Mammary epithelial cell (primary cell): ENCODE data around the gene NKAIN1.

Experiments
- EZH2 ChIP-seq: IDR thresholded peaks from 2 replicates; pipeline ENCODE4 v1.6.1; 2012; ENCODE audit warnings: low read length, inconsistent platforms, borderline replicate concordance
- TF ChIP-seq, protein P1 (sequence below), 2 donors: IDR thresholded peaks in 1 of 2; conservative IDR thresholded peaks in 1 of 2; 2 replicates each; pipeline ENCODE4 v1.5.1; 2011 to 2012; ENCODE audit warnings: inconsistent platforms in 2 of 2, low read length in 2 of 2, mild to moderate bottlenecking in 2 of 2, control low read depth in 1 of 2, low read depth in 1 of 2; ENCODE audit not compliant: insufficient read depth in 1 of 2; ENCODE audit errors: extremely low read depth in 1 of 2

DNA sequence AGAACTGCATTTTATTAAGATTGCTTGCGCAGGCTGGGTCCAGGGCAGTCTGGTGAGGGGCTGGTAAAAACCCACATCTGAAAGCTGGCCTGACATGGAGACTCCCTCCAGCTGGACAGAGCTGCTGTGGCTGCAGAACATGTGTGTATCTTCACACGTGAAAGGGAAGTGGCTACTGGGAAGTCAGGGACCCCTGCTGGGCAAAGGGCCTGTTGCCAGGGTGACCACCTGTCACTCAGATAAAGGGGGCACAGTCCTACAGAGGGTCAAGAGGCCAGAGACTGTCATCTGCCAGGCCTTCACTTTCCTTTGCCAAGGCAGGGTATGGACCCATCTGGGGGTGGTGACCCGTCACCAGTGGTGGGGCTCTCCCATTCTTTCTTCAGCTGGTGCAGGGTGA is 17.5 kb downstream of the NKAIN1 start:
- TF ChIP-seq, protein P1, sequence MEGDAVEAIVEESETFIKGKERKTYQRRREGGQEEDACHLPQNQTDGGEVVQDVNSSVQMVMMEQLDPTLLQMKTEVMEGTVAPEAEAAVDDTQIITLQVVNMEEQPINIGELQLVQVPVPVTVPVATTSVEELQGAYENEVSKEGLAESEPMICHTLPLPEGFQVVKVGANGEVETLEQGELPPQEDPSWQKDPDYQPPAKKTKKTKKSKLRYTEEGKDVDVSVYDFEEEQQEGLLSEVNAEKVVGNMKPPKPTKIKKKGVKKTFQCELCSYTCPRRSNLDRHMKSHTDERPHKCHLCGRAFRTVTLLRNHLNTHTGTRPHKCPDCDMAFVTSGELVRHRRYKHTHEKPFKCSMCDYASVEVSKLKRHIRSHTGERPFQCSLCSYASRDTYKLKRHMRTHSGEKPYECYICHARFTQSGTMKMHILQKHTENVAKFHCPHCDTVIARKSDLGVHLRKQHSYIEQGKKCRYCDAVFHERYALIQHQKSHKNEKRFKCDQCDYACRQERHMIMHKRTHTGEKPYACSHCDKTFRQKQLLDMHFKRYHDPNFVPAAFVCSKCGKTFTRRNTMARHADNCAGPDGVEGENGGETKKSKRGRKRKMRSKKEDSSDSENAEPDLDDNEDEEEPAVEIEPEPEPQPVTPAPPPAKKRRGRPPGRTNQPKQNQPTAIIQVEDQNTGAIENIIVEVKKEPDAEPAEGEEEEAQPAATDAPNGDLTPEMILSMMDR (conservative IDR thresholded peaks at IDR 0.05 in 1 of 2, IDR thresholded peaks at IDR 0.05 in 1 of 2; ENCODE audit: extremely low read depth in 1 of 2, insufficient read depth in 1 of 2, low read depth in 1 of 2, low read length in 2 of 2), result no peak
- TF ChIP-seq EZH2, result no peak
